GM23338 (cell line): ENCODE results near the gene UBN2. TPM values are rescaled to one million over a fixed set of nuclear protein-coding genes. Genes with fewer than 3 reads are reported as not detected.
"Not testable (repeated sequence)": the region's sequence is repeated elsewhere in the genome, so short reads cannot be mapped to it uniquely, and the experiment has no call there.

Experiments used
- ATAC-seq: fragments of 200-7000 bp; cut with Tn5 transposase; 3 replicates; pipeline ENCODE4 v1.9.1; 2020
- DNase-seq: peaks from one replicate; pipeline ENCODE4 v3.0.0-alpha.2; 2015; ENCODE audit warnings: low spot score
- H2AFZ ChIP-seq: fragments of 200-600 bp; sonication (generic); 2 replicates; pipeline ENCODE4 v1.8.0; 2016; ENCODE audit warnings: antibody characterized with exemption, mild to moderate bottlenecking, moderate library complexity
- H3F3A ChIP-seq: fragments of 200-600 bp; sonication (generic); replicated peaks from 2 replicates; pipeline ENCODE4 v1.8.0; 2017; ENCODE audit warnings: antibody characterized with exemption, mixed run types, low read depth
- H3K27ac ChIP-seq: fragments of 200-600 bp; sonication (generic); 2 replicates; pipeline ENCODE4 v1.6.1; 2016; ENCODE audit warnings: low read depth
- H3K27me3 ChIP-seq: fragments of 200-600 bp; sonication (generic); 2 replicates; pipeline ENCODE4 v1.8.0; 2016; ENCODE audit warnings: mild to moderate bottlenecking, mixed run types, moderate library complexity; ENCODE audit not compliant: insufficient read depth
- H3K36me3 ChIP-seq: fragments of 200-600 bp; sonication (generic); 2 replicates; pipeline ENCODE4 v1.8.0; 2016; ENCODE audit warnings: mild to moderate bottlenecking; ENCODE audit not compliant: insufficient read depth
- H3K4me1 ChIP-seq: fragments of 200-600 bp; sonication (generic); 2 replicates; pipeline ENCODE4 v1.8.0; 2016; ENCODE audit warnings: mild to moderate bottlenecking, moderate library complexity; ENCODE audit not compliant: insufficient read depth
- H3K4me2 ChIP-seq: fragments of 200-600 bp; sonication (generic); 2 replicates; pipeline ENCODE4 v1.7.1; 2017; ENCODE audit warnings: mixed run types
- H3K4me3 ChIP-seq: fragments of 200-600 bp; sonication (generic); 2 replicates; pipeline ENCODE4 v1.6.1; 2016; ENCODE audit warnings: mixed run types
- H3K79me2 ChIP-seq: fragments of 200-600 bp; sonication (generic); replicated peaks from 2 replicates; pipeline ENCODE4 v1.8.0; 2017; ENCODE audit warnings: mild to moderate bottlenecking; ENCODE audit not compliant: insufficient read depth
- H3K9me2 ChIP-seq: fragments of 200-600 bp; sonication (generic); 2 replicates; pipeline ENCODE4 v1.8.0; 2017; ENCODE audit not compliant: insufficient read depth
- H4K20me1 ChIP-seq: fragments of 200-600 bp; sonication (generic); replicated peaks from 2 replicates; pipeline ENCODE4 v1.8.0; 2017; ENCODE audit warnings: mild to moderate bottlenecking; ENCODE audit not compliant: insufficient read depth
- H3K27ac Mint-ChIP-seq: 2 replicates; pipeline ENCODE4 v1.8.0; 2020; ENCODE audit warnings: inconsistent platforms, mild to moderate bottlenecking, moderate library complexity, mixed read lengths
- H3K27me3 Mint-ChIP-seq: 3 replicates; pipeline ENCODE4 v1.8.0; 2022; ENCODE audit warnings: low read depth, mild to moderate bottlenecking, moderate library complexity, mixed read lengths, inconsistent platforms; ENCODE audit not compliant: insufficient read depth, poor library complexity
- H3K36me3 Mint-ChIP-seq: 3 replicates; pipeline ENCODE4 v1.8.0; 2021; ENCODE audit warnings: low read depth, mild to moderate bottlenecking, inconsistent platforms, moderate library complexity, mixed read lengths
- H3K4me1 Mint-ChIP-seq: 3 replicates; pipeline ENCODE4 v1.8.0; 2020; ENCODE audit warnings: mild to moderate bottlenecking, inconsistent platforms, mixed read lengths
- H3K4me3 Mint-ChIP-seq: 3 replicates; pipeline ENCODE4 v1.8.0; 2021; ENCODE audit warnings: moderate library complexity, mild to moderate bottlenecking, inconsistent platforms, mixed read lengths
- H3K9me3 Mint-ChIP-seq: 3 replicates; pipeline ENCODE4 v1.8.0; 2020; ENCODE audit warnings: moderate library complexity, mild to moderate bottlenecking, inconsistent platforms, mixed read lengths
- polyA plus RNA-seq: library from polyadenylated mRNA; unstranded; fragments of >200 nt; fragmentation: Nextera tagmentation; extraction: Ambion mirVana; gene quantifications from 2 replicates; pipeline ENCODE4 v1.2.1, GENCODE V29; 2016
- total RNA-seq: library from RNA; depleted of rRNA; stranded (reverse); fragments of >200 nt; shearing (Covaris generic); gene quantifications from 2 replicates; pipeline ENCODE4 v1.2.3, GENCODE V29; 2014

Gene UBN2
- total and polyA plus RNA-seq, 2 experiments from 2014 or later = 18.5 to 26.6 TPM

DNA sequence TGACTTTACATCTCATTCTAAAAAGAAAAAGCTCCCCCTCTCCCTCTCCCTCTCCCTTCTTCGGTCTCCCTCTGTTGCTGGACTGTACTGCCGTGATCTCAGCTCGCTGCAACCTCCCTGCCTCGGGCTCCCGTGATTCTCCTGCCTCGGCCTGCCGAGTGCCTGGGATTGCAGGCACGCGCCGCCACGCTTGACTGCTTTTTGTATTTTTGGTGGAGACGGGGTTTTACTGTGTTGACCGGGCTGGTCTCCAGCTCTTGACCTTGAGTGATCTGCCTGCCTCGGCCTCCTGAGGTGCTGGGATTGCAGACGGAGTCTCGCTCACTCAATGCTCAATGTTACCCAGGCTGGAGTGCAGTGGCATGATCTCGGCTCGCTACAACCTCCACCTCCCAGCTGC lies 6.2 kb upstream of the UBN2 start:
- H3K4me3 Mint-ChIP-seq, H3F3A ChIP-seq, H3K4me2 ChIP-seq, DNase-seq, H3K4me1 Mint-ChIP-seq, H3K4me3 ChIP-seq, H3K36me3 ChIP-seq, H4K20me1 ChIP-seq, H3K27me3 ChIP-seq, H3K36me3 Mint-ChIP-seq, H3K79me2 ChIP-seq, H3K9me2 ChIP-seq, ATAC-seq, H3K4me1 ChIP-seq, H2AFZ ChIP-seq, H3K27me3 Mint-ChIP-seq, H3K27ac ChIP-seq, H3K27ac Mint-ChIP-seq: not testable (repeated sequence)
- H3K9me3 Mint-ChIP-seq = peaks cover 28% of the 10 kb centered on the region

DNA sequence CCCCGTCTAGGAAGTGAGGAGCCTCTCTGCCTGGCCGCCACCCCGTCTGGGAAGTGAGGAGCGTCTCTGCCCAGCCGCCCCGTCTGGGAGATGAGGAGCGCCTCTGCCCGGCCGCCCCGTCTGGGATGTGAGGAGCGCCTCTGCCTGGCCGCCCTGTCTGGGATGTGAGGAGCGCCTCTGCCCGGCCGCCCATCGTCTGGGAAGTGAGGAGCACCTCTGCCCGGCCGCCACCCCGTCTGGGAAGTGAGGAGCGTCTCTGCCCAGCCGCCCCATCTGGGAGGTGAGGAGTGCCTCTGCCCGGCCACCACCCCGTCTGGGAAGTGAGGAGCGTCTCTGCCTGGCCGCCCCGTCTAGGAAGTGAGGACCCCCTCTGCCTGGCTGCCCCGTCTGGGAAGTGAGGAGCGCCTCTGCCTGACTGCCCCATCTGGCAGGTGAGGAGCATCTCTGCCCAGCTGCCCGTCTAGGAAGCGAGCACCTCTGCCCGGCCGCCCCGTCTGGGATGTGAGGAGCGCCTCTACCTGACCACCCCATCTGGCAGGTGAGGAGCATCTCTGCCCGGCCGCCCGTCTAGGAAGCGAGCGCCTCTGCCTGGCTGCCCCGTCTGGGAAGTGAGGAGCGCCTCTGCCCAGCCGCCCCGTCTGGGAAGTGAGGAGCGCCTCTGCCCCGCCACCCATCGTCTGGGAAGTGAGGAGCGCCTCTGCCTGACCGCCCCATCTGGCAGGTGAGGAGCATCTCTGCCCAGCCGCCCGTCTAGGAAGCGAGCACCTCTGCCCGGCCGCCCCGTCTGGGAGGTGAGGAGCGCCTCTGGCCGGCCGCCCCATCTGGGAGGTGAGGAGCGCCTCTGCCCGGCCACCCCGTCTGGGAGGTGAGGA lies 5.5 kb upstream of the UBN2 start:
- not testable (repeated sequence) for H2AFZ ChIP-seq, H3K79me2 ChIP-seq, H3F3A ChIP-seq, DNase-seq, H3K27me3 ChIP-seq, H3K9me2 ChIP-seq, H3K4me2 ChIP-seq, H3K4me3 Mint-ChIP-seq, H3K4me1 Mint-ChIP-seq, H3K27ac Mint-ChIP-seq, H3K36me3 Mint-ChIP-seq, H3K36me3 ChIP-seq, H3K4me1 ChIP-seq, H3K27me3 Mint-ChIP-seq, H4K20me1 ChIP-seq, H3K27ac ChIP-seq, ATAC-seq, H3K4me3 ChIP-seq
- H3K9me3 Mint-ChIP-seq = peaks cover 28% of the 10 kb centered on the region

DNA sequence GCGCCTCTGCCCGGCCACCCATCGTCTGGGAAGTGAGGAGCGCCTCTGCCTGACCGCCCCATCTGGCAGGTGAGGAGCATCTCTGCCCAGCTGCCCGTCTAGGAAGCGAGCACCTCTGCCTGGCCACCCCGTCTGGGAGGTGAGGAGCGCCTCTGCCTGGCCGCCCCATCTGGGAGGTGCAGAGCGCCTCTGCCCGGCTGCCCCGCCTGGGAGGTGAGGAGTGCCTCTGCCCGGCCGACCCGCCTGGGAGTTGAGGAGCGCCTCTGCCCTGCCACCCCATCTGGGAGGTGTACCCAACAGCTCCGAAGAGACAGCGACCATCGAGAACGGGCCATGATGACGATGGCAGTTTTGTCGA lies 4.9 kb upstream of the UBN2 start:
- H3K36me3 ChIP-seq, H3K27ac Mint-ChIP-seq, H3K27me3 Mint-ChIP-seq, H3K4me3 Mint-ChIP-seq, H3K4me3 ChIP-seq, H3K79me2 ChIP-seq, H3K36me3 Mint-ChIP-seq, H2AFZ ChIP-seq, DNase-seq, H4K20me1 ChIP-seq, H3K27ac ChIP-seq, H3F3A ChIP-seq, H3K4me1 ChIP-seq, H3K4me2 ChIP-seq, H3K4me1 Mint-ChIP-seq, H3K27me3 ChIP-seq, H3K9me2 ChIP-seq, ATAC-seq: not testable (repeated sequence)
- peaks cover 28% of the 10 kb centered on the region for H3K9me3 Mint-ChIP-seq

DNA sequence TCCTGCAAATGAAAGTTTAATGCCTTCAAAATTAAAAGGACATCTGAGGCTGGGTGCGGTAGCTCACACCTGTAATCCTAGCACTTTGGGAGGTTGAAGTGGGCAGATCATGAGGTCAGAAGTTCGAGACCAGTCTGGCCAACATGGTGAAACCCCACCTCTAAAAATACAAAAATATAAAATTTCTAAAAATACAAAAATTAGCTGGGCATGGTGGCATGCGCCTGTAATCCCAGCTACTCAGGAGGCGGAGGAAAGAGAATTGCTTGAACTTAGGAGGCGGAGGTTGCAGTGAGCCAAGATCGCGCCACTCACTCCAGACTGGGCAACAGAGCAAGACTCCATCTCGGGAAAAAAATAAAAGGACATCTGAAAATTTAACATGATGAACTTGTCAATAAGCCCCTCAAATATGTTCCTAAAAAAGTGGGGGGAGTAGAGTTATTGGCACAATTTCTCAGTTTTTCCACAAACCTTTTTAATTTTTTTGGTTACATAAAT lies 4.0 kb upstream of the UBN2 start:
- not testable (repeated sequence) for H3K27me3 Mint-ChIP-seq, H2AFZ ChIP-seq, H3K27me3 ChIP-seq, H3K4me1 ChIP-seq, H3K4me2 ChIP-seq, H3K36me3 ChIP-seq, H3K4me3 ChIP-seq, H3K4me1 Mint-ChIP-seq, H3K27ac Mint-ChIP-seq, ATAC-seq, H3K9me2 ChIP-seq, H3K4me3 Mint-ChIP-seq, H4K20me1 ChIP-seq, DNase-seq, H3K79me2 ChIP-seq, H3F3A ChIP-seq, H3K27ac ChIP-seq
- peaks cover 11% of the 10 kb centered on the region for H3K36me3 Mint-ChIP-seq
- H3K9me3 Mint-ChIP-seq = peaks cover 28% of the 10 kb centered on the region
